Skeletal muscle satellite cell (primary cell): ENCODE results near the gene MTTP.

Experiments used
- H3K27me3 ChIP-seq: 2 replicates; pipeline ENCODE4 v1.7.0; 2013; ENCODE audit warnings: low read length; ENCODE audit not compliant: control insufficient read depth, insufficient read depth
- H3K36me3 ChIP-seq: 2 replicates; pipeline ENCODE4 v1.7.0; 2013; ENCODE audit warnings: mild to moderate bottlenecking, control low read depth, low read length; ENCODE audit not compliant: insufficient read depth
- H3K4me1 ChIP-seq: 2 replicates; pipeline ENCODE4 v1.7.0; 2013; ENCODE audit warnings: low read length; ENCODE audit not compliant: control insufficient read depth, insufficient read depth
- H3K4me2 ChIP-seq: 2 replicates; pipeline ENCODE4 v1.7.0; 2013; ENCODE audit warnings: mild to moderate bottlenecking, low read length
- H3K4me3 ChIP-seq: 2 replicates; pipeline ENCODE4 v1.7.0; 2013; ENCODE audit warnings: low read length
- H3K9ac ChIP-seq: 2 replicates; pipeline ENCODE4 v1.7.0; 2013; ENCODE audit warnings: mild to moderate bottlenecking, low read depth, low read length, moderate library complexity
- H3K9me3 ChIP-seq: replicated peaks from 2 replicates; pipeline ENCODE4 v1.7.0; 2013; ENCODE audit warnings: mild to moderate bottlenecking, control low read depth, low read length

The MTTP gene

GRCh38 chr4:99628040-99628439 is 53.4 kb downstream of the MTTP start:
- H3K27me3 ChIP-seq, result peaks cover 5% of the 10 kb centered on the region
- no peaks in the 10 kb centered on the region for H3K36me3 ChIP-seq
- H3K4me3 ChIP-seq, result no peak overlapping the region
- no peak overlapping the region for H3K4me2 ChIP-seq
- H3K9me3 ChIP-seq, result no peaks in the 10 kb centered on the region
- H3K4me1 ChIP-seq, result no peaks in the 10 kb centered on the region
- H3K9ac ChIP-seq, result no peak overlapping the region

- Histone ChIP-seq H3K9me3 (no peaks in the 10 kb centered on the region), H3K27me3 (peaks cover 5% of the 10 kb centered on the region), H3K9ac (no peak overlapping the region), H3K4me3 (no peak overlapping the region), H3K4me2 (no peak overlapping the region), H3K36me3 (no peaks in the 10 kb centered on the region), H3K4me1 (no peaks in the 10 kb centered on the region)
Observed at GRCh38 chr4:99629962-99630554, 55.4 kb downstream of the MTTP start.

GRCh38 chr4:99630857-99631360 is 56.3 kb downstream of the MTTP start:
- H3K4me3 ChIP-seq, result no peak overlapping the region
- no peaks in the 10 kb centered on the region for H3K9me3 ChIP-seq

GRCh38 chr4:99633772-99634171 is 59.1 kb downstream of the MTTP start:
- Histone ChIP-seq H3K36me3 (no peaks in the 10 kb centered on the region), H3K4me1 (no peaks in the 10 kb centered on the region), H3K27me3 (peaks cover 5% of the 10 kb centered on the region), H3K4me3 (no peak overlapping the region), H3K9ac (no peak overlapping the region), H3K4me2 (no peak overlapping the region), H3K9me3 (no peaks in the 10 kb centered on the region)

More at GRCh38 chr4:99630857-99631360, 56.3 kb downstream of the MTTP start:
- H3K4me2 ChIP-seq, result no peak overlapping the region
- H3K9ac ChIP-seq, result no peak overlapping the region
- no peaks in the 10 kb centered on the region for H3K4me1 ChIP-seq
- H3K27me3 ChIP-seq, result peaks cover 5% of the 10 kb centered on the region
- H3K36me3 ChIP-seq, result no peaks in the 10 kb centered on the region

GRCh38 chr4:99634742-99635360 is 60.2 kb downstream of the MTTP start:
- no peak overlapping the region for H3K9ac ChIP-seq
- H3K4me2 ChIP-seq, result no peak overlapping the region
- H3K9me3 ChIP-seq, result no peaks in the 10 kb centered on the region
- H3K36me3 ChIP-seq, result no peaks in the 10 kb centered on the region
- H3K4me1 ChIP-seq, result no peaks in the 10 kb centered on the region
- peaks cover 5% of the 10 kb centered on the region for H3K27me3 ChIP-seq
- H3K4me3 ChIP-seq, result no peak overlapping the region

GRCh38 chr4:99635601-99636000 is 61.0 kb downstream of the MTTP start:
- Histone ChIP-seq H3K36me3 (no peaks in the 10 kb centered on the region), H3K9me3 (no peaks in the 10 kb centered on the region), H3K4me1 (no peaks in the 10 kb centered on the region), H3K27me3 (peaks cover 5% of the 10 kb centered on the region), H3K4me2 (no peak overlapping the region), H3K9ac (no peak overlapping the region), H3K4me3 (no peak overlapping the region)

- Histone ChIP-seq H3K4me3 (no peak overlapping the region), H3K9ac (no peak overlapping the region), H3K27me3 (peaks cover 5% of the 10 kb centered on the region), H3K36me3 (no peaks in the 10 kb centered on the region), H3K9me3 (no peaks in the 10 kb centered on the region), H3K4me2 (no peak overlapping the region), H3K4me1 (no peaks in the 10 kb centered on the region)
Observed at GRCh38 chr4:99636422-99636821, 61.8 kb downstream of the MTTP start.

- H3K4me3 ChIP-seq, result no peak overlapping the region
- no peak overlapping the region for H3K4me2 ChIP-seq
- no peaks in the 10 kb centered on the region for H3K27me3 ChIP-seq
- no peaks in the 10 kb centered on the region for H3K36me3 ChIP-seq
- no peak overlapping the region for H3K9ac ChIP-seq
- no peaks in the 10 kb centered on the region for H3K4me1 ChIP-seq
- H3K9me3 ChIP-seq, result no peaks in the 10 kb centered on the region
Observed at GRCh38 chr4:99637174-99637573, 62.5 kb downstream of the MTTP start.

GRCh38 chr4:99640676-99641075 is 66.1 kb downstream of the MTTP start:
- Histone ChIP-seq H3K4me2 (no peak overlapping the region), H3K9me3 (no peaks in the 10 kb centered on the region), H3K27me3 (no peaks in the 10 kb centered on the region), H3K4me3 (no peak overlapping the region), H3K4me1 (no peaks in the 10 kb centered on the region), H3K9ac (no peak overlapping the region), H3K36me3 (no peaks in the 10 kb centered on the region)

GRCh38 chr4:99642725-99643489 is 68.3 kb downstream of the MTTP start:
- H3K4me3 ChIP-seq, result no peak overlapping the region
- no peaks in the 10 kb centered on the region for H3K36me3 ChIP-seq
- H3K4me2 ChIP-seq, result no peak overlapping the region
- H3K4me1 ChIP-seq, result no peaks in the 10 kb centered on the region
- no peak overlapping the region for H3K9ac ChIP-seq
- no peaks in the 10 kb centered on the region for H3K9me3 ChIP-seq
- peaks cover 2% of the 10 kb centered on the region for H3K27me3 ChIP-seq

GRCh38 chr4:99644453-99644852 is 69.8 kb downstream of the MTTP start:
- no peaks in the 10 kb centered on the region for H3K4me1 ChIP-seq
- H3K4me3 ChIP-seq, result no peak overlapping the region
- H3K9me3 ChIP-seq, result no peaks in the 10 kb centered on the region
- no peaks in the 10 kb centered on the region for H3K36me3 ChIP-seq
- H3K4me2 ChIP-seq, result no peak overlapping the region
- H3K9ac ChIP-seq, result no peak overlapping the region
- H3K27me3 ChIP-seq, result peaks cover 2% of the 10 kb centered on the region
